ENCODE data around the gene PLXNB2.

PLXNB2 gene

DNA sequence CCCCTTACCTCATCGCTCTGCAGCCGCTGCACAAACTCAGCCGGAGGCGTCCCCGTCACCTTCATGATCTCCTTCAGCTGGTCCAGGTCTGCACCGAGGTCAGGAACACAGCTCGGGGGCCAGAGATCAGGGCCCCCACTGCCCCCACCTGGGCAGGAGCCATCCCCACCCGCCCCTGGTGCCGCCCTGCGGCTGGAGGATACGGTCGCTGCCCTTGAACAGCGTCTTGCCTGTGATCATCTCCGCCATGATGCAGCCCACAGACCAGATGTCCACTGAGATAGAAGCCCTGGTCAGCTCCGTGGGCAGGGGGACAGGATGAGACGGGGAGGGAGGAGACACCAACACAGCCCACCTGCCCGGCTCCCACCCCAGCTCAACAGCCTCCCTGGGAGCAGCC is 51.8 kb downstream of the PLXNB2 start:
- TF ChIP-seq SIN3A (IDR thresholded peaks at IDR 0.05; ENCODE audit: borderline replicate concordance, insufficient read depth, low read length) (no peak), FOXP2 (optimal IDR thresholded peaks at IDR 0.05; ENCODE audit: borderline replicate concordance, extremely low read depth, extremely low read length, insufficient read depth) (no peak), TAF1 (IDR thresholded peaks at IDR 0.05; ENCODE audit: borderline replicate concordance, insufficient read depth, low read length) (no peak), POLR2AphosphoS5 (IDR thresholded peaks at IDR 0.05; ENCODE audit: low read depth, low read length) (no peak)
- TF ChIP-seq, protein P1, sequence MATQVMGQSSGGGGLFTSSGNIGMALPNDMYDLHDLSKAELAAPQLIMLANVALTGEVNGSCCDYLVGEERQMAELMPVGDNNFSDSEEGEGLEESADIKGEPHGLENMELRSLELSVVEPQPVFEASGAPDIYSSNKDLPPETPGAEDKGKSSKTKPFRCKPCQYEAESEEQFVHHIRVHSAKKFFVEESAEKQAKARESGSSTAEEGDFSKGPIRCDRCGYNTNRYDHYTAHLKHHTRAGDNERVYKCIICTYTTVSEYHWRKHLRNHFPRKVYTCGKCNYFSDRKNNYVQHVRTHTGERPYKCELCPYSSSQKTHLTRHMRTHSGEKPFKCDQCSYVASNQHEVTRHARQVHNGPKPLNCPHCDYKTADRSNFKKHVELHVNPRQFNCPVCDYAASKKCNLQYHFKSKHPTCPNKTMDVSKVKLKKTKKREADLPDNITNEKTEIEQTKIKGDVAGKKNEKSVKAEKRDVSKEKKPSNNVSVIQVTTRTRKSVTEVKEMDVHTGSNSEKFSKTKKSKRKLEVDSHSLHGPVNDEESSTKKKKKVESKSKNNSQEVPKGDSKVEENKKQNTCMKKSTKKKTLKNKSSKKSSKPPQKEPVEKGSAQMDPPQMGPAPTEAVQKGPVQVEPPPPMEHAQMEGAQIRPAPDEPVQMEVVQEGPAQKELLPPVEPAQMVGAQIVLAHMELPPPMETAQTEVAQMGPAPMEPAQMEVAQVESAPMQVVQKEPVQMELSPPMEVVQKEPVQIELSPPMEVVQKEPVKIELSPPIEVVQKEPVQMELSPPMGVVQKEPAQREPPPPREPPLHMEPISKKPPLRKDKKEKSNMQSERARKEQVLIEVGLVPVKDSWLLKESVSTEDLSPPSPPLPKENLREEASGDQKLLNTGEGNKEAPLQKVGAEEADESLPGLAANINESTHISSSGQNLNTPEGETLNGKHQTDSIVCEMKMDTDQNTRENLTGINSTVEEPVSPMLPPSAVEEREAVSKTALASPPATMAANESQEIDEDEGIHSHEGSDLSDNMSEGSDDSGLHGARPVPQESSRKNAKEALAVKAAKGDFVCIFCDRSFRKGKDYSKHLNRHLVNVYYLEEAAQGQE (IDR thresholded peaks at IDR 0.05; ENCODE audit: insufficient read depth in 1 of 2, low read depth in 2 of 2, low read length in 2 of 2), result no peak

DNA sequence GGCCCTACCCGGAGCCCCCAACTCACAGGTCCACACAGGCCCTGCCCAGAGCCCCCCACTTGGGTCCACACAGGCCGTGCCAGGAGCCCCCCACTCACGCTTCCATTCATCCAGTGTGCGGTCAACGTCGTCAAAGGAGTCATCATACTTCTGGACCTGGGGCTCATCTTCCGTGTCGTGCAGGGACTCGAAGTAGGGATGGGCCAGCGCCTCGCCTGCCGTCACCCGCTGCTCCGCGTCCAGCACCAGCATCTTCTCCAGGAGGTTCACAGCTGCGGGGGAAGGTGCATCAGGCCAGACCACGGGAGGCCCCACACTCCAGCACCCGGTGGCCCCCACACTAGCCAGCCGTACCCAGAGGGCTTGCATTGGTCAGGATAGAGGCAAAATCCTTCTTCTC is 52.3 kb downstream of the PLXNB2 start:
- no peak for TF ChIP-seq TAF1 (IDR thresholded peaks at IDR 0.05; ENCODE audit: borderline replicate concordance, insufficient read depth, low read length)
- TF ChIP-seq, protein P1 (IDR thresholded peaks at IDR 0.05; ENCODE audit: insufficient read depth in 1 of 2, low read depth in 2 of 2, low read length in 2 of 2), result no peak
- no peak for TF ChIP-seq FOXP2 (optimal IDR thresholded peaks at IDR 0.05; ENCODE audit: borderline replicate concordance, extremely low read depth, extremely low read length, insufficient read depth)
- no peak for TF ChIP-seq POLR2AphosphoS5 (IDR thresholded peaks at IDR 0.05; ENCODE audit: low read depth, low read length)
- TF ChIP-seq SIN3A (IDR thresholded peaks at IDR 0.05; ENCODE audit: borderline replicate concordance, insufficient read depth, low read length), result no peak

DNA sequence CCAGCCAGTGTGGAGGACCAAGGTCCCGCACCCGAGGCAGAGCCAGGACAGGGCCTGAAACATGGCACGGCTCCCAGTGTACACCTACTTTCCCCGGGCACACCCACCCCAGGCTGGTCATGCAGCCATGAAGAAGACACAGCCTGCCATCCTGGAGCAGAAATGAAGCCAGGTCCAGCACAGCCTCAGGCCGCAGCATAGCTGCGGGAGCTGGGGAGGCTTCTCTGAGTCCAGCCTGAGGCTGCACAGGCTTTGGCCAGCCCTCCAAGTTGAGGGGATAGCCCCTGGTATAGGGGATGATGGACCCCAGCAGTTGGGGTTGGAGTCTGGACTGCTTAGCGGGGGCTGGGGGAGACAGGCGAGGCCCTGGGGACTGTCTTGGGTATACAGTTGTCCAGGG is 53.5 kb downstream of the PLXNB2 start:
- TF ChIP-seq, protein P1 (IDR thresholded peaks at IDR 0.05; ENCODE audit: insufficient read depth in 1 of 2, low read depth in 2 of 2, low read length in 2 of 2), result no peak
- TF ChIP-seq SIN3A (IDR thresholded peaks at IDR 0.05; ENCODE audit: borderline replicate concordance, insufficient read depth, low read length) (no peak), TAF1 (IDR thresholded peaks at IDR 0.05; ENCODE audit: borderline replicate concordance, insufficient read depth, low read length) (no peak), FOXP2 (optimal IDR thresholded peaks at IDR 0.05; ENCODE audit: borderline replicate concordance, extremely low read depth, extremely low read length, insufficient read depth) (no peak), POLR2AphosphoS5 (IDR thresholded peaks at IDR 0.05; ENCODE audit: low read depth, low read length) (no peak)

DNA sequence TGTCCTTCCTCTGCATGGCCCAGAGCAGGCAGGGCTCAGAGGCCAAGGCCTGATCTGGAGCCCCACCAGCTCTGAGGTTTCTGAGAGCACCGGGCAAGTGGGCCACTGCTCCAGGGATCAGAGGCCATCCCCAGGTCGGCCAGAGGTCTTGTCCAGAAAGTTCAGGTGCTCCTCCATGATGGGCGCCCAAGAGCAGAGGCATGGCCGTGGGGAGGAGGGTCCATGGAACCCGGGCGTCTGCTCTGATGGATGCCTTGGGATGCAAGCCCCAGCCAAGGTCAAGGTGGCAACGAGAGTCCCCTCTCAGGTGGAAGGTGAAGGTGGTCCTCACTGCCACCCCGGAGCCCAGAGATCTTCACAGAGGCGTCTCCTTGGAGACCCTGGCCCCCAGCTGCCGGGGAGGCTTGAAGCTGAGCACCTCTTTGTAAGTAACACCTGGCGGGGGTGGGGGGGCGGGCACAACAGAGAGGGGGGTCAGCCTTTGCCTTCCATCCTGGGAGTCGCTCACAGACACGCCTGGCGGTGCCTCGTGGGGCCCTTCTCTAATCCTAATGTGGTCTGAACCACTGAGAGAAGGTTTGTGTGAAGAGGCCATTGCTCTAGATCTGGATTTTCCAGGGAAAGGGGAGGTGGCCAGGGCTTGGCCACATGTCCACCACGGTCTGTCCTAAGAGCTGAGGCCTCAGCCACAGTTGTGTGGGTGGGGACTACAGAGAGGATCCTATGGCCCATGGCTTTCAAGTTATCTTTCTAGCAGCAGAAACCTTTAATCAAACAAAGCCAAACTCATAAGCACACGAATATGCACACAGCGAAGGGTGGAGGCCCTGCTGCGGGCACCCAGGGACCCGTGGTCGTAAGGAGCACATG is 54.2 kb downstream of the PLXNB2 start:
- TF ChIP-seq SIN3A (IDR thresholded peaks at IDR 0.05; ENCODE audit: borderline replicate concordance, insufficient read depth, low read length) (no peak), POLR2AphosphoS5 (IDR thresholded peaks at IDR 0.05; ENCODE audit: low read depth, low read length) (no peak), FOXP2 (optimal IDR thresholded peaks at IDR 0.05; ENCODE audit: borderline replicate concordance, extremely low read depth, extremely low read length, insufficient read depth) (no peak), TAF1 (IDR thresholded peaks at IDR 0.05; ENCODE audit: borderline replicate concordance, insufficient read depth, low read length) (no peak)
- TF ChIP-seq, protein P1 (IDR thresholded peaks at IDR 0.05; ENCODE audit: insufficient read depth in 1 of 2, low read depth in 2 of 2, low read length in 2 of 2), result no peak
